CD4-positive, alpha-beta T cell treated with Interleukin-15 for 1 hour (primary cell): Measurements from ENCODE around the gene HDAC10.

Experiments
- DNase-seq: peaks from one replicate; pipeline ENCODE4 v3.0.0-alpha.2; 2020

HDAC10 gene

GRCh38 chr22:50198624-50199017 lies 52.4 kb downstream of the HDAC10 start:
- DNase-seq: no peak

- DNase-seq: no peak
These were observed 53.0 kb downstream of the HDAC10 start for GRCh38 chr22:50197856-50198623.

- no peak for DNase-seq
These were observed 53.9 kb downstream of the HDAC10 start for GRCh38 chr22:50197000-50197800.

- DNase-seq: no peak
These were observed 54.8 kb downstream of the HDAC10 start for GRCh38 chr22:50196256-50196655.
